DND-41 (cell line): ENCODE data around the gene OR14A2.

Experiments used
- EZH2 ChIP-seq: IDR thresholded peaks from 3 replicates; pipeline ENCODE4 v1.6.1; 2012; ENCODE audit warnings: borderline replicate concordance, low read depth, mild to moderate bottlenecking, moderate library complexity, low read length, inconsistent platforms; ENCODE audit not compliant: severe bottlenecking
- TF ChIP-seq, protein P1 (sequence below): IDR thresholded peaks from 2 replicates; pipeline ENCODE4 v1.5.1; 2012; ENCODE audit warnings: borderline replicate concordance, low read length, moderate library complexity, mild to moderate bottlenecking; ENCODE audit not compliant: poor library complexity, severe bottlenecking; ENCODE audit errors: extremely low read depth

GRCh38 chr1:247701338-247701737 lies 46.6 kb downstream of the OR14A2 start:
- TF ChIP-seq, protein P1, sequence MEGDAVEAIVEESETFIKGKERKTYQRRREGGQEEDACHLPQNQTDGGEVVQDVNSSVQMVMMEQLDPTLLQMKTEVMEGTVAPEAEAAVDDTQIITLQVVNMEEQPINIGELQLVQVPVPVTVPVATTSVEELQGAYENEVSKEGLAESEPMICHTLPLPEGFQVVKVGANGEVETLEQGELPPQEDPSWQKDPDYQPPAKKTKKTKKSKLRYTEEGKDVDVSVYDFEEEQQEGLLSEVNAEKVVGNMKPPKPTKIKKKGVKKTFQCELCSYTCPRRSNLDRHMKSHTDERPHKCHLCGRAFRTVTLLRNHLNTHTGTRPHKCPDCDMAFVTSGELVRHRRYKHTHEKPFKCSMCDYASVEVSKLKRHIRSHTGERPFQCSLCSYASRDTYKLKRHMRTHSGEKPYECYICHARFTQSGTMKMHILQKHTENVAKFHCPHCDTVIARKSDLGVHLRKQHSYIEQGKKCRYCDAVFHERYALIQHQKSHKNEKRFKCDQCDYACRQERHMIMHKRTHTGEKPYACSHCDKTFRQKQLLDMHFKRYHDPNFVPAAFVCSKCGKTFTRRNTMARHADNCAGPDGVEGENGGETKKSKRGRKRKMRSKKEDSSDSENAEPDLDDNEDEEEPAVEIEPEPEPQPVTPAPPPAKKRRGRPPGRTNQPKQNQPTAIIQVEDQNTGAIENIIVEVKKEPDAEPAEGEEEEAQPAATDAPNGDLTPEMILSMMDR: no peak
- no peak for TF ChIP-seq EZH2
